HepG2 (cell line): ENCODE results near the gene NUDT7. TPM values are rescaled to one million over a fixed set of nuclear protein-coding genes. Genes with fewer than 3 reads are reported as not detected.

Experiments
- ARNT ChIP-seq: fragments of 450-650 bp; IDR thresholded peaks from 2 replicates; pipeline ENCODE4 v1.6.1; 2017
- HIVEP1 ChIP-seq: sonication (generic); formaldehyde crosslinking; IDR thresholded peaks from 2 replicates; pipeline ENCODE4 v1.4.0; 2020; ENCODE audit warnings: mild to moderate bottlenecking, missing genetic modification reagents
- KLF6 ChIP-seq: IDR thresholded peaks from 2 replicates; pipeline ENCODE4 v1.8.0; 2016; ENCODE audit warnings: missing biosample characterization, missing genetic modification reagents
- KLF9 ChIP-seq: IDR thresholded peaks from 2 replicates; pipeline ENCODE4 v1.6.1; 2016; ENCODE audit warnings: low read depth
- MXD4 ChIP-seq: IDR thresholded peaks from 2 replicates; pipeline ENCODE4 v1.6.1; 2016; ENCODE audit warnings: mild to moderate bottlenecking, missing biosample characterization, missing genetic modification reagents
- POGZ ChIP-seq: sonication (generic); formaldehyde crosslinking; IDR thresholded peaks from 2 replicates; pipeline ENCODE4 v1.4.0; 2020; ENCODE audit warnings: mild to moderate bottlenecking, missing genetic modification reagents
- SAFB2 ChIP-seq: sonication (generic); formaldehyde crosslinking; IDR thresholded peaks from 2 replicates; pipeline ENCODE4 v1.5.1; 2020; ENCODE audit warnings: missing genetic modification reagents, low read depth, mild to moderate bottlenecking, borderline replicate concordance
- SIN3A ChIP-seq: IDR thresholded peaks from 2 replicates; pipeline ENCODE4 v1.6.1; 2011; ENCODE audit warnings: low read depth, mild to moderate bottlenecking, control low read depth, low read length, borderline replicate concordance
- SIX1 ChIP-seq: sonication (generic); formaldehyde crosslinking; IDR thresholded peaks from 2 replicates; pipeline ENCODE4 v1.4.0; 2020; ENCODE audit warnings: missing genetic modification reagents, borderline replicate concordance
- SKI ChIP-seq: fragments of 450-650 bp; IDR thresholded peaks from one replicate; pipeline ENCODE4 v1.6.1; 2018; ENCODE audit warnings: mild to moderate bottlenecking; ENCODE audit not compliant: partially characterized antibody
- SMAD3 ChIP-seq: sonication (generic); formaldehyde crosslinking; IDR thresholded peaks from 2 replicates; pipeline ENCODE4 v1.4.0; 2020; ENCODE audit warnings: missing genetic modification reagents
- SP4 ChIP-seq: sonication (generic); formaldehyde crosslinking; IDR thresholded peaks from 2 replicates; pipeline ENCODE4 v1.8.1; 2023; ENCODE audit warnings: mild to moderate bottlenecking, missing genetic modification reagents
- SRF ChIP-seq: IDR thresholded peaks from 2 replicates; pipeline ENCODE4 v1.6.1; 2011; ENCODE audit warnings: mild to moderate bottlenecking, low read depth, low read length, moderate library complexity
- THYN1 ChIP-seq: sonication (generic); formaldehyde crosslinking; IDR thresholded peaks from 2 replicates; pipeline ENCODE4 v1.8.1; 2023; ENCODE audit warnings: low read depth, mild to moderate bottlenecking, moderate library complexity, missing genetic modification reagents, borderline replicate concordance
- ZFP62 ChIP-seq: sonication (generic); formaldehyde crosslinking; IDR thresholded peaks from 2 replicates; pipeline ENCODE4 v1.4.0; 2020; ENCODE audit warnings: missing genetic modification reagents
- ZFX ChIP-seq: sonication (generic); formaldehyde crosslinking; IDR thresholded peaks from 2 replicates; pipeline ENCODE4 v1.4.0; 2020; ENCODE audit warnings: mild to moderate bottlenecking, low read depth, missing genetic modification reagents, moderate library complexity
- ZNF367 ChIP-seq: sonication (generic); formaldehyde crosslinking; IDR thresholded peaks from 2 replicates; pipeline ENCODE4 v1.4.0; 2020; ENCODE audit warnings: missing genetic modification reagents, borderline replicate concordance
- ZNF430 ChIP-seq: sonication (generic); formaldehyde crosslinking; IDR thresholded peaks from 2 replicates; pipeline ENCODE4 v1.9.0; 2021; ENCODE audit warnings: mild to moderate bottlenecking, missing genetic modification reagents
- ZNF451 ChIP-seq: sonication (generic); formaldehyde crosslinking; IDR thresholded peaks from 2 replicates; pipeline ENCODE4 v1.5.0; 2020; ENCODE audit warnings: mild to moderate bottlenecking, missing genetic modification reagents
- ZNF496 ChIP-seq: sonication (generic); formaldehyde crosslinking; IDR thresholded peaks from 2 replicates; pipeline ENCODE4 v1.8.1; 2023; ENCODE audit warnings: mild to moderate bottlenecking, moderate library complexity, missing genetic modification reagents; ENCODE audit not compliant: insufficient replicate concordance
- ZNF598 ChIP-seq: sonication (generic); formaldehyde crosslinking; IDR thresholded peaks from 2 replicates; pipeline ENCODE4 v1.5.1; 2020; ENCODE audit warnings: mild to moderate bottlenecking, missing genetic modification reagents, borderline replicate concordance
- ZNF747 ChIP-seq: sonication (generic); formaldehyde crosslinking; IDR thresholded peaks from 2 replicates; pipeline ENCODE4 v1.8.1; 2023; ENCODE audit warnings: missing genetic modification reagents, mild to moderate bottlenecking, borderline replicate concordance
- ZNF891 ChIP-seq: sonication (generic); formaldehyde crosslinking; IDR thresholded peaks from 2 replicates; pipeline ENCODE4 v1.5.0; 2020; ENCODE audit warnings: mild to moderate bottlenecking, missing genetic modification reagents
- polyA plus RNA-seq, 8 experiments: library from polyadenylated mRNA; depleted of rRNA in 3 of 8; stranded (reverse) in 7 of 8; unstranded in 1 of 8; fragments of >200 nt; fragmentation: Illumina TruSeq in 4 of 8; extraction: Trizol in 4 of 8; gene quantifications; 2 replicates each; pipeline versions ENCODE4 v1.2.1 to v1.2.3, GENCODE V29; 2011 to 2016; ENCODE audit warnings: low read depth in 4 of 8, missing spikeins in 1 of 8, mixed read lengths in 1 of 8; ENCODE audit not compliant: insufficient read depth in 1 of 8
- total RNA-seq, 5 experiments: library from RNA; depleted of rRNA; stranded (reverse); fragments of >200 nt; fragmentation: Illumina TruSeq; extraction: Trizol; gene quantifications; 2 replicates each; pipeline ENCODE4 v1.2.3, GENCODE V29; 2016; ENCODE audit warnings: low read depth in 1 of 5
- TF ChIP-seq, protein P1 (sequence below), 2 experiments: sonication (generic) in 1 of 2; formaldehyde crosslinking in 1 of 2; IDR thresholded peaks; 2 replicates each; pipeline versions ENCODE4 v1.4.0 to v1.6.1; 2018 to 2020; ENCODE audit warnings: missing genetic modification reagents in 2 of 2, borderline replicate concordance in 1 of 2, low read depth in 1 of 2, mild to moderate bottlenecking in 1 of 2, missing biosample characterization in 1 of 2
- TF ChIP-seq, protein P2 (sequence below): sonication (generic); formaldehyde crosslinking; IDR thresholded peaks from 2 replicates; pipeline ENCODE4 v1.4.0; 2020; ENCODE audit warnings: mild to moderate bottlenecking, missing genetic modification reagents
- TF ChIP-seq, protein P3 (sequence below): sonication (generic); formaldehyde crosslinking; IDR thresholded peaks from 2 replicates; pipeline ENCODE4 v1.8.0; 2022; ENCODE audit warnings: missing genetic modification reagents, mild to moderate bottlenecking, borderline replicate concordance

Gene NUDT7
- total and polyA plus RNA-seq, 2 of the 13 experiments (the other 11 are each of a cell fraction or from before 2014, with no cell fraction given), result 14.3 to 23.9 TPM

DNA sequence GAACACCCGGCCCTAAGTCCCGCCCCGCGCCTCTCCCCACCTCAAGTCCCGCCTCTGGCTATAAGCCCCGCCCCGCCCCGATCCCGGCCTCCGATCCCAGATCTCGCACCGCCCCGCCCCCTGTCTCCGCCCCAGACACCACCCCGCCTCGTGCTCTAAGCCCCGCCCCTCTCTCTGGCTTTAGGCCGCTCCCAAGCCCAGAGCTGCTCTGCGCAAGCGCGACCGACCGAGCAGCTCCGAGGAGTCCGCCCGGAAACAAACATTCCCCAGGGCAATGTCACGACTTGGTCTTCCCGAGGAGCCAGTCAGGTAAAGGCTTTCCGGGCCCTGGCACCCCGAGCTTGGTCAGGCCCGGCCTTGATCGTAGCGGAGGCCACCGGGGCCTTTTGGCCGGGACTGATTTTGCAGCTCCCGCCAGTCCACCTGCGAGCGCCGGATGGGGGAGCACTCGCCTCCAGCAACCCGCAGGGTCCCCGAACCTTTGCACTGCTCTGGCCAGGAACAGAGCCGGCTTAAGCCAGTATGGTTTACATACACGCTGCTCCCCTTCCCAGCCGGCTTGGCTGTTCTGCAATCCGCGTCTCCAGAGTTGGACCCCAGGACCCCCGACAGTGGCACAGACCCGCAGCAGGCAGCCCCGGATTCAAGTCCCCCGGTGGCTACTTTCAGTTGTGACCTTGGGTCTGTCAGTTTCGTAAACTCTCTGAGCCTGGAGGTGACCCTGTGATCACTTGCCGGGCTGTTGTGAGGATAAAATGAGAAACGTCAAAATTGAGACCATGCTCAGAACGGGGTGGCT is at the start of gene NUDT7 (continued):
- TF ChIP-seq ARNT, result no peak
- TF ChIP-seq, protein P1, sequence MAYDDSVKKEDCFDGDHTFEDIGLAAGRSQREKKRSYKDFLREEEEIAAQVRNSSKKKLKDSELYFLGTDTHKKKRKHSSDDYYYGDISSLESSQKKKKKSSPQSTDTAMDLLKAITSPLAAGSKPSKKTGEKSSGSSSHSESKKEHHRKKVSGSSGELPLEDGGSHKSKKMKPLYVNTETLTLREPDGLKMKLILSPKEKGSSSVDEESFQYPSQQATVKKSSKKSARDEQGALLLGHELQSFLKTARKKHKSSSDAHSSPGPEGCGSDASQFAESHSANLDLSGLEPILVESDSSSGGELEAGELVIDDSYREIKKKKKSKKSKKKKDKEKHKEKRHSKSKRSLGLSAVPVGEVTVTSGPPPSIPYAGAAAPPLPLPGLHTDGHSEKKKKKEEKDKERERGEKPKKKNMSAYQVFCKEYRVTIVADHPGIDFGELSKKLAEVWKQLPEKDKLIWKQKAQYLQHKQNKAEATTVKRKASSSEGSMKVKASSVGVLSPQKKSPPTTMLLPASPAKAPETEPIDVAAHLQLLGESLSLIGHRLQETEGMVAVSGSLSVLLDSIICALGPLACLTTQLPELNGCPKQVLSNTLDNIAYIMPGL (CRISPR knock-in tag; IDR thresholded peaks at IDR 0.05; ENCODE audit: borderline replicate concordance in 1 of 2, low read depth in 1 of 2), result peak; percentile 89 to 91
- TF ChIP-seq, protein P2, sequence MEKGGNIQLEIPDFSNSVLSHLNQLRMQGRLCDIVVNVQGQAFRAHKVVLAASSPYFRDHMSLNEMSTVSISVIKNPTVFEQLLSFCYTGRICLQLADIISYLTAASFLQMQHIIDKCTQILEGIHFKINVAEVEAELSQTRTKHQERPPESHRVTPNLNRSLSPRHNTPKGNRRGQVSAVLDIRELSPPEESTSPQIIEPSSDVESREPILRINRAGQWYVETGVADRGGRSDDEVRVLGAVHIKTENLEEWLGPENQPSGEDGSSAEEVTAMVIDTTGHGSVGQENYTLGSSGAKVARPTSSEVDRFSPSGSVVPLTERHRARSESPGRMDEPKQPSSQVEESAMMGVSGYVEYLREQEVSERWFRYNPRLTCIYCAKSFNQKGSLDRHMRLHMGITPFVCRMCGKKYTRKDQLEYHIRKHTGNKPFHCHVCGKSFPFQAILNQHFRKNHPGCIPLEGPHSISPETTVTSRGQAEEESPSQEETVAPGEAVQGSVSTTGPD (CRISPR knock-in tag), result 0 out of 2 replicates have a peak, but pooled peaks have one; percentile 35
- no peak for TF ChIP-seq SRF
- TF ChIP-seq SAFB2 (CRISPR knock-in tag), result no peak; the same call in 1 of the 2 replicates
- TF ChIP-seq ZNF367 (CRISPR knock-in tag), result peak; percentile 72; the same call in 1 of the 2 replicates
- peak; percentile 78; the same call in 1 of the 2 replicates for TF ChIP-seq HIVEP1 (CRISPR knock-in tag)
- peak; percentile 83 for TF ChIP-seq SP4 (CRISPR knock-in tag)
- TF ChIP-seq KLF6, result 0 out of 2 replicates have a peak, but pooled peaks have one; percentile 29
- TF ChIP-seq MXD4 (CRISPR knock-in tag), result peak; percentile 81; the same call in 1 of the 2 replicates
- TF ChIP-seq SKI, result peak; percentile 75
- peak; percentile 93 for TF ChIP-seq ZFX (CRISPR knock-in tag)
- peak; percentile 77; the same call in 1 of the 2 replicates for TF ChIP-seq SIN3A
- TF ChIP-seq ZNF496, result no peak
- TF ChIP-seq THYN1 (CRISPR knock-in tag), result 0 out of 2 replicates have a peak, but pooled peaks have one; percentile 20
- no peak for TF ChIP-seq KLF9 (CRISPR knock-in tag)
- peak; percentile 68; the same call in 1 of the 2 replicates for TF ChIP-seq ZNF451 (CRISPR knock-in tag)
- TF ChIP-seq SMAD3, result 0 out of 2 replicates have a peak, but pooled peaks have one; percentile 84
- TF ChIP-seq SIX1 (CRISPR knock-in tag), result no peak
- TF ChIP-seq ZNF747 (CRISPR knock-in tag), result peak; percentile 92
- peak; percentile 89 for TF ChIP-seq ZNF598 (CRISPR knock-in tag)
- no peak; the same call in 1 of the 2 replicates for TF ChIP-seq ZFP62 (CRISPR knock-in tag)
- TF ChIP-seq ZNF891, result peak; percentile 87
- peak; percentile 96 for TF ChIP-seq ZNF430 (CRISPR knock-in tag)
- TF ChIP-seq, protein P3, sequence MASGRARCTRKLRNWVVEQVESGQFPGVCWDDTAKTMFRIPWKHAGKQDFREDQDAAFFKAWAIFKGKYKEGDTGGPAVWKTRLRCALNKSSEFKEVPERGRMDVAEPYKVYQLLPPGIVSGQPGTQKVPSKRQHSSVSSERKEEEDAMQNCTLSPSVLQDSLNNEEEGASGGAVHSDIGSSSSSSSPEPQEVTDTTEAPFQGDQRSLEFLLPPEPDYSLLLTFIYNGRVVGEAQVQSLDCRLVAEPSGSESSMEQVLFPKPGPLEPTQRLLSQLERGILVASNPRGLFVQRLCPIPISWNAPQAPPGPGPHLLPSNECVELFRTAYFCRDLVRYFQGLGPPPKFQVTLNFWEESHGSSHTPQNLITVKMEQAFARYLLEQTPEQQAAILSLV (CRISPR knock-in tag), result no peak
- TF ChIP-seq POGZ (CRISPR knock-in tag), result peak; percentile 73; the same call in 1 of the 2 replicates
